NCI-H1694 treated with DMSO at 0.1 percent for 48 hours (cell line): ENCODE measurements around the gene FSTL4.

ENCODE experiments used
- DNase-seq: peaks from one replicate; lab custom pipeline; 2025; lab: John Stamatoyannopoulos, UW

Gene FSTL4

GRCh38 chr5:133512896-133513295 is 99.4 kb downstream of the FSTL4 start:
- no peak for DNase-seq

DNA sequence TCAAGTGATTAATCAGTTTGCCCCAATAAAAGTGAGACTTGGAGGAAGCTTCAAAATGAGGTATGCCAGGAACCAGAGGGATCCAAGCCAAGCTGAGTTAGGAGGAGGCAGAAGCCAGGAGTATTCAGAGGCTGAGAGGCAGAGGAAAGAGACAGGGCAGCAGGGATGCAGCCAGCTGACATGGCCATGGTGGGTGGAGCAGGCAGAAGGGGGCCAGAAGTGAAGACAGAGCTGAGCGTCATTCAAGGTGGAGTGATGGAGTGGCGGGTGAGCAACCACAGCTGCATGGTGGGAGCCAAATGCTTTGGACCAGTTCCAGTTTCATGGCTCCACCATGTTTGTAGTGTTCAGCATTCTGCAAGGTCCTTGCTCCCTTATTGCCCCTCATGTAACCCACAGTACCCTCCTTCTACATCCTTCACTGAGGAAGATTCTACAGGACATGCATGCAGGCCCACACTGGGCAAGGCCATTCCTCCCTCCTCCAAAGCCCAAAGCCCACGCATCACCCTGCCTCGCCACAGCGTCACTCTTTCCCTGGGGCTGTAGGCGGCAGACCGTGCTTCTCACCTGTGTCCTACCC is 100.6 kb downstream of the FSTL4 start:
- no peak for DNase-seq

GRCh38 chr5:133510634-133511262 is 101.6 kb downstream of the FSTL4 start:
- DNase-seq: no peak

DNA sequence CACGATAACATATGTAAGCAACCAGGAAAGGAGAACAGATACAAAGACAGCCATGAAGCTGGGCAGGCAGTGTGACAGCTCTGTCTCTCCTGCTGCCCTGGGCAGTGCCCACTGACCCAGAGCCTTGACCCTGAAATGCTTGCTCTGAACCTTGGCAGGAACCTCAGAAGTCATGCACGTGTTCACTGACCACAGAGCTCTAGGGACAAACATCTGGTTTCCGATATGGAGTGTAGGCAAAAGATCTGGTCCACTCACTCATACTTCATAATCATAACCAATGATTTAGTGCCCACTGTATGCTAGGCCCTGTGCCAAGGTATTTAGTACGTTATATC is 102.6 kb downstream of the FSTL4 start:
- DNase-seq: no peak

DNA sequence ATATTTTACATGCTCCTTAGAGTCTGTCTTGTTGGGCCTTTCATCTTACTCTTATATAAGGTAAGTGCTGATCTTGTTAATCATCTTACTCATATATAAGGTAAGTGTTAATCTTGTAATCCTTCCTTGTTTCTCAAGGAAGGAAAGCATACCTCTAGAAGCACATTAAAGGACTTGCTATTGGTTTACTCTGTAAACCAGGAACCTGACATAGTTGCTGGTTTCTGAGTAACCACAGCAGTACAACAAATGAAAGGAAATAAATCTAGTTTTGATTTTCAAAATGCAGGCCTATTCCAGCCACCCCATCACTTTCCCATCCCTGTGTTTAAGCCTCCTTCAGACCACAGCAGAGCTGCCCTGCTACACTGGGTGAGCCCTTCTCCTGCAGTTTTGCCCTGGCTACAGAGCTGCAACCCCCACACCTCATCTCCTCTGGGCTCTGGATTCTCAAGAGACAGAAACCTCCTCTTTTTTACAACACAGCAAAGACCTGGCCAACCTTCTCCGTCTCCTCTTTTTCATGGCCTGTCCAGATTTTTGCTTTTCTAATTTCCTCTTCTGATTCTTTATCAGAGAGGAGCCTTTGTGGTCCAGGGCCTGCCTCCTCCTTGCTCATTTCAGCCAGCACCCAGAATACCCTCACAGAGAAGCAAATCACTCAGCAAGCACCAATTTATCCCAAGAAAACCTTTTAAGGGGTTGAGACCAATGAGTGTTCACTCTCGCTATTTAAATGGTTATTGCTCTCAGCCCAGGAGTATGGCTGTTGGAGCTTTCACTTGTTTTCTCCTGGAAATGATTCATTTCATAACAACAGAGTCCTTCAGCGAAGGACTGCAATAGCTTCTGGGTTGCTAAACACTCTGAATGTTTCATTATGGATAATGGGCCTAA is 103.2 kb downstream of the FSTL4 start:
- no peak for DNase-seq

GRCh38 chr5:133508331-133508730 is 104.0 kb downstream of the FSTL4 start:
- no peak for DNase-seq

- DNase-seq: no peak
Measured at GRCh38 chr5:133506181-133506580, 106.2 kb downstream of the FSTL4 start.

DNA sequence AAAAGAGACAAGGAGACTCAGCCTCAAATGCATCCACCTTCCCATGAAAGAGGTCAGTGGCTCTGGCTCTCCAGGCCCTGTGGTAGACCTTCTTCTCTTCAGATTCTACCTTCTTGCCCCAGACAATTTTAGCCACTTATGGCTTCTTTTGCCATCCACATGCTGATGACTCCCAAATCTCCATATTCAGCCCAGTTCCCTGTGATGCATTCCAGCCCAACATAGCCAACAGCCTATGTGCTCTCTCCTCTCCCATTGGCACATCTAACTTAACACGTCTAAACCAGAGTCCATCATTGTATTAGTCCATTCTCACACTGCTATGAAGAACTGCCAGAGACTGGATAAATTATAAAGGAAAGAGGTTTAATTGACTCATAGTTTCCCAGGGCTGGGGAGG is 108.8 kb downstream of the FSTL4 start:
- no peak for DNase-seq

GRCh38 chr5:133499895-133500294 is 112.4 kb downstream of the FSTL4 start:
- no peak for DNase-seq

DNA sequence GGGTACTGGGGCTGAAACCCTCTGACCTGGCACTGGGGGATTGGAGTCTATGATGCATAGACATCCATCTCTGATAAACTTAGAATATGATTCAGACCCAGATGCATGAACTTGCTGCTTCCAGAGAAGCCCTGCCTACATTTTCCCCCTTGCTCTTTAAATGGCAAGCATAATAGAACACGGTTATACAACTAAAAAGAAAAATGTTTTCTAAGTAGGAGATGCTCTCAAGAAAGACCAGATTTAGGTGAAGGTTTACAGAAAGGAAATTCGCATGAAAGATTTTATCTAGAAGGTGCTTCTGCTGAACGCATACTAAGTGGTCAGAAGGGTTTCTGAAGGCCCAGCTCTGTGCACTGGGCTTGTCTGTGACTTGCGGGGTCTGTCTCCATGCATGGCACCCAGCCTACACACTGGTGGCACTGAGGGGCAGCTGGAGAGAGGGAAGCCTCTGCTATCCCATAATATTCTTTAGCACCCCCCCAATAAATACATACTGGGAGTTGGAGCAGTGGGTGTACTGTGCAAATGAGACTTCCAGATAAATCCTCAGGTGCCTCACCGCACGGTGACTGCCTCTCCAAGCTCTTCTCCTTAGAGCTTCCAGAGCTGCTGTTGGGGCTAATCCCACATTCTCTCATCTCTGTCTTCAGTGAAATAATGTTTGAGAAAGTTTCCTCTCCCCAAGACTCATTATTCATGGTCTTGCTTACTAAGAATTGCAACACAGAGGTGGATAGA is 114.6 kb downstream of the FSTL4 start:
- DNase-seq: no peak

- no peak for DNase-seq
Measured at GRCh38 chr5:133496631-133497030, 115.7 kb downstream of the FSTL4 start.

DNA sequence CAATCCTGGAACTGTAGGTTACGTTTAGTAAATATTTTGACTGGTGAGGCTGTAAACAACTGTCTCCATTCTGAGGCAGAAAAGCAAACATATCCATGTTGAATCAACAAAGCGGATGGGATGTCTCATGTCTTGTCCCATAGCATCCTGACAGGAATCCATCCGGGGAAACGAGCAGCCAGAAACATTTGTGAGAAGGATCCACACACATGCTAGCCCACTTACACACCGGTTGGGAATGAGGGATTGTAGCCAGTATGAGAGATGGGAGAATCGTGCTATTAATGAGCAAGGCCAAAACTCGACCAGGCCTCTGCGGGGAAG is 117.5 kb downstream of the FSTL4 start:
- DNase-seq: no peak

DNA sequence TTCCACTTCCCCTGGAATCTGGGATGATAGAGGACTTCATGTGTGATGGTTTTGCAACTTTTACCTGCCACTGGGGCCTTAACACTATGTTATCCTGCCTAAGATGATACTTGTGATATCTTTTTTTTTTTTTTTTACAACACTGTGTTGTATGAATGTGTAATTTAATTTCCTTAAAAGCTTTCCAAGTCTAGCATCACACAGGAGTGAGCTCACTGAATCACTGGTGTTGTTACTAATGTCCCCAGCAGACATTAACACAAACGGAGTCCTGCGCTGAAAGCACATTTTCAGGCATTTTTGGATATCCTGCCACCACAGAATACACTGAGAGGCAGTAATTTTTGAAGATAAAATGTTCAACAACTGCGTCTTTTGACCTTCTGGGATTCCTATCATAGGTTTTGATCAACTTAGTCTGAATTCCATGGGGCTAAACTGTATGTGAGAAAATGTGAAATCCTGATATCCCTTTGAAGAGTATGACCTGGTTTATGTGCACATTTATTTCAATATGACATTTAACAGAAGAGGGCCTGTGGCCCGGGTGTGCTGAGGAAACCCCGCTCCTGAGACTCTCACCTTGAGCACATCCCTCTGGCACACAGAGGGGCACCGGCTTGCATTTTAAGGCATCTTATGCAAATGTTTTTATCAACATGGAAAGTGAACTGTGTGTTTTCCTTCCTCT is 118.0 kb downstream of the FSTL4 start:
- no peak for DNase-seq

- no peak for DNase-seq
Measured at GRCh38 chr5:133489632-133490031, 122.7 kb downstream of the FSTL4 start.

- DNase-seq: no peak
Measured at GRCh38 chr5:133487093-133487492, 125.2 kb downstream of the FSTL4 start.

- DNase-seq: no peak
Measured at GRCh38 chr5:133485468-133485867, 126.9 kb downstream of the FSTL4 start.

DNA sequence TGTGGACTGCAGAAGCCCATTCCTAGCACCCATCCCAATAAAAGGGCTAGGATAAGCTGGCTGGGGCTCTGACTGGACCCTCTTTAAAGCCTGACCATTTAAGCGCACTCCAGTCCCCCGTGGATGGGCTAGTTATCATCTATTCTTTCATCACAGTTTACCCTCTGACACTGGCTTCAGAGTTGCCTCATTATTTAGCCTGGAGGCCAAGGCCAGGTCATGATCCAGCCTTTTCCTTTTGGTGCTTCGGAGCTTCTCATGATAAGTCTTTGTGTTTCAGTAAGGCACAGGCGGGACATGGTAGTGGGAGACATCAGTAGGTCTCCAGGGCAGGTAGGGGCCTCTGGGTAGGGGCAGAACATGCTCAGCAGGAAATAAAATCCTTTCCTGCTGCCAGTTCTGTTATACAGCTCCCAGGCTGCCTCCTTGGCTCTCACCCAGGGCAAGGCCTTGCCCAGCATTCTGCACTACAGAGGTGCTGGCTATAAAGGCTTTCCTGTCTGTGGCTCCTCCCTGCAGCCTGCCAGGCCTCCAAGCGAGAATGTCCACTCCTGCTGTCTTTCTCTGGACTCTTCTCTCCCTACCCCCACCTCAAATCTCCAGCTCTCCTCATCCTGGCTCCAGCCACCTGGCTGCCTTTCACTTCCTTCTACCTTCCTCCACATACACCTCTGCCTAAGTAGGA is 128.8 kb downstream of the FSTL4 start:
- DNase-seq: no peak

DNA sequence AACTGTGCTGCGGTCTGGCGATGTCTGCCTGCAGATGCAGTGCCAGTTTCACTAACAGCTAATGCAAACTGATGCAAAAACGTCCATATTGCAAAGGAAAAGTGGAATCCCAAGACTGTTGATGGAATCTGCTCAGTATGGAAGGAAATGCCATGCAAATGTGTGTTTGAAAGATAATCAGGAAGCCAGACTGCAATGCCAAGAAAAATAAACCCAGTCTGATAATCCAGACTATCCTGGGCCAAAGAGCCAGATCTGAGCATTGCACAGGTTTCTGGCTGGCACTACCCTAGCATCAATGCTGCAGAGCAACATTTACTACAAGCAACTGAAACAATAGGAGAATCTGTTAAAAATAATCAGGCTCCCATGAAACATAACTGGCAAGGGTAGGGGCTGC is 130.3 kb downstream of the FSTL4 start:
- DNase-seq: no peak

DNA sequence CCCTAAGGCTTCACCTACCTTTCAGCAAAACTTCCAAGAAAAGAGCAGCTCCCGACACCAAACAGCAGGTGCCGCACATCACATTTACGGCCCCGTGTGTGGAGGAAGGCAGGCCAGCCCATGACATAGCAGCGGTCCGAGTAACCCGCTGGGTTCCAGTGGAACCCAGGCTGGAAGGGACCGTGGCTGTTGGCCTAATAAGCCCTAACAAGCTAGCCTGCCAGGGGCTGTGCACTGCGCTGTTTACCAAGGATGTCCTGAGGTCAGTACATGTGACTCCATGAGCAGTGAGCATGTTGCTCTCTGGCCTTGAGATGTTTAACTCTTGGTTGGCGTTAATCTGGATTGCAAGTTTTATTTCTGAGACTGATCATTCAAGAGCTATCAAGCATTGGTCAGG is 131.5 kb downstream of the FSTL4 start:
- DNase-seq: no peak

DNA sequence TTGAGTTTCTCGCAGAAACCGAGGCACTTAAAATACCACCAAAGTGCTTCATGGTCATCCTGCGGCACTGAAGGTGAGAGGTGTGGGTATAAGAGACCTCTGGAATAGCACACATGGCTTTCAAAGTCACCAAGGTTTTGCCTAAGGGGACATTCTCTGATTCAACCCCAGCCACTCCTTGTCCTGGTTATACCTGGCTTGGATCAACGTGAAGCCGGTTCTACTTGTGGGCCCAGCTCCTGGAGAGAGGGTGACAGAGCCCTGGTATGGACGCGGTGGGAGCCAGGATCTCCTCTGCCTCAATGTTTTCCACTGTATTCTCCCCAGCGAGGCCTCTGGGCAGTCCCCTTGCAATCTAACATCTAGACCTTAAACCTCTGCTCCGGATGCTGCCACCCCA is 132.0 kb downstream of the FSTL4 start:
- DNase-seq: no peak

- no peak for DNase-seq
Measured at GRCh38 chr5:133478199-133478985, 133.9 kb downstream of the FSTL4 start.
